T-helper 17 cell (primary cell): ENCODE measurements around the gene MSLN. TPM values are rescaled to one million over a fixed set of nuclear protein-coding genes. Genes with fewer than 3 reads are reported as not detected.

ENCODE experiments used
- ATAC-seq: fragments of 150-1000 bp; cut with Tn5 transposase; 2 replicates; pipeline ENCODE4 v1.10.0; 2021; ENCODE audit warnings: mild to moderate bottlenecking, moderate library complexity
- DNase-seq, 3 donors: peaks; one replicate each; pipeline versions ENCODE4 v3.0.0 to v3.0.0-alpha.2; 2020 to 2021
- H3K9me3 ChIP-seq: one replicate; pipeline ENCODE4 v1.7.0; 2013; ENCODE audit warnings: low read length, mild to moderate bottlenecking; ENCODE audit not compliant: control insufficient read depth, poor library complexity, severe bottlenecking
- H3K27ac Mint-ChIP-seq: one replicate; pipeline ENCODE4 v1.8.0; 2022; ENCODE audit warnings: mild to moderate bottlenecking, moderate library complexity, mixed read lengths
- H3K27me3 Mint-ChIP-seq: one replicate; pipeline ENCODE4 v1.8.0; 2022; ENCODE audit warnings: mixed read lengths
- H3K36me3 Mint-ChIP-seq: one replicate; pipeline ENCODE4 v1.8.0; 2022; ENCODE audit warnings: low read depth, mixed read lengths
- H3K4me1 Mint-ChIP-seq: one replicate; pipeline ENCODE4 v1.8.0; 2022; ENCODE audit warnings: mild to moderate bottlenecking, mixed read lengths
- H3K4me3 Mint-ChIP-seq: one replicate; pipeline ENCODE4 v1.8.0; 2022; ENCODE audit warnings: mild to moderate bottlenecking, moderate library complexity, mixed read lengths
- total RNA-seq, 4 donors: library from RNA in 2 of 4; stranded (reverse) in 2 of 4; gene quantifications; one replicate each; pipeline ENCODE4 v1.2.3 and lab custom pipeline; 2022 to 2026

The MSLN gene
- total RNA-seq, 2 donors from 2014 or later, result not detected

GRCh38 chr16:718922-719321, 41.6 kb upstream of the MSLN start:
- no peaks in the 10 kb centered on the region for H3K36me3 Mint-ChIP-seq
- peaks cover 6% of the 10 kb centered on the region for H3K27me3 Mint-ChIP-seq
- H3K4me3 Mint-ChIP-seq, result no peak overlapping the region
- no peak for ATAC-seq
- DNase-seq, result no peak
- H3K4me1 Mint-ChIP-seq, result peaks cover 16% of the 10 kb centered on the region
- H3K27ac Mint-ChIP-seq, result no peak overlapping the region
- H3K9me3 ChIP-seq, result no peaks in the 10 kb centered on the region

- Mint-ChIP-seq H3K36me3 (no peaks in the 10 kb centered on the region), H3K27ac (no peak overlapping the region), H3K27me3 (peaks cover 6% of the 10 kb centered on the region), H3K4me3 (peak overlapping the region; percentile 83), H3K4me1 (peaks cover 14% of the 10 kb centered on the region)
- ATAC-seq (no peak), DNase-seq (no peak)
- no peaks in the 10 kb centered on the region for H3K9me3 ChIP-seq
Measured at GRCh38 chr16:719815-720446, 40.6 kb upstream of the MSLN start.

GRCh38 chr16:720447-720989, 40.0 kb upstream of the MSLN start:
- Mint-ChIP-seq H3K27ac (no peak overlapping the region), H3K4me3 (peak overlapping the region; percentile 83), H3K4me1 (peaks cover 14% of the 10 kb centered on the region), H3K36me3 (no peaks in the 10 kb centered on the region), H3K27me3 (peaks cover 6% of the 10 kb centered on the region)
- DNase-seq (no peak), ATAC-seq (peak; percentile 11)
- H3K9me3 ChIP-seq, result no peaks in the 10 kb centered on the region

- H3K4me3 Mint-ChIP-seq, result peak within 1 kb of the TSS; percentile 83
- DNase-seq (peak; percentile 56 to 62 (median 58)), ATAC-seq (peak; percentile 81)
- H3K4me1 Mint-ChIP-seq, result peaks cover 11% of the 10 kb centered on the region
- H3K27ac Mint-ChIP-seq, result no peak within 1 kb of the TSS
- no peaks in the 10 kb centered on the region for H3K36me3 Mint-ChIP-seq
- no peaks in the 10 kb centered on the region for H3K9me3 ChIP-seq
- peaks cover 5% of the 10 kb centered on the region for H3K27me3 Mint-ChIP-seq
Measured at GRCh38 chr16:720990-721764, 39.4 kb upstream of the MSLN start, which contains the start of gene ANTKMT. TSS of gene ANTKMT (plus strand) at chr16:721146. CDS start at chr16:721275, 129 bp downstream.

GRCh38 chr16:721765-722540, 38.6 kb upstream of the MSLN start:
- H3K9me3 ChIP-seq, result no peaks in the 10 kb centered on the region
- no peaks in the 10 kb centered on the region for H3K27me3 Mint-ChIP-seq
- H3K4me3 Mint-ChIP-seq, result peak overlapping the region; percentile 67
- H3K4me1 Mint-ChIP-seq, result peaks cover 8% of the 10 kb centered on the region
- DNase-seq, result no peak
- ATAC-seq, result no peak
- no peak overlapping the region for H3K27ac Mint-ChIP-seq
- no peaks in the 10 kb centered on the region for H3K36me3 Mint-ChIP-seq

GRCh38 chr16:722835-723633, 37.5 kb upstream of the MSLN start:
- Mint-ChIP-seq H3K36me3 (no peaks in the 10 kb centered on the region), H3K27ac (no peak overlapping the region), H3K27me3 (no peaks in the 10 kb centered on the region), H3K4me3 (peak overlapping the region; percentile 70), H3K4me1 (peaks cover 8% of the 10 kb centered on the region)
- DNase-seq (no peak), ATAC-seq (no peak)
- no peaks in the 10 kb centered on the region for H3K9me3 ChIP-seq

GRCh38 chr16:723695-724094, 36.8 kb upstream of the MSLN start:
- Mint-ChIP-seq H3K36me3 (no peaks in the 10 kb centered on the region), H3K4me1 (peaks cover 8% of the 10 kb centered on the region), H3K4me3 (no peak overlapping the region), H3K27ac (no peak overlapping the region), H3K27me3 (no peaks in the 10 kb centered on the region)
- ATAC-seq, result no peak
- H3K9me3 ChIP-seq, result no peaks in the 10 kb centered on the region
- DNase-seq, result no peak

GRCh38 chr16:724188-725040, 36.1 kb upstream of the MSLN start:
- no peaks in the 10 kb centered on the region for H3K27me3 Mint-ChIP-seq
- DNase-seq (no peak), ATAC-seq (no peak)
- H3K36me3 Mint-ChIP-seq, result no peaks in the 10 kb centered on the region
- no peak overlapping the region for H3K4me3 Mint-ChIP-seq
- H3K9me3 ChIP-seq, result no peaks in the 10 kb centered on the region
- peaks cover 4% of the 10 kb centered on the region for H3K4me1 Mint-ChIP-seq
- no peak overlapping the region for H3K27ac Mint-ChIP-seq

GRCh38 chr16:725041-725376, 35.5 kb upstream of the MSLN start:
- no peak overlapping the region for H3K27ac Mint-ChIP-seq

GRCh38 chr16:725463-726187, 34.9 kb upstream of the MSLN start:
- no peak for ATAC-seq
- Mint-ChIP-seq H3K27ac (no peak overlapping the region), H3K4me3 (peak overlapping the region; percentile 41), H3K4me1 (no peaks in the 10 kb centered on the region), H3K27me3 (no peaks in the 10 kb centered on the region), H3K36me3 (no peaks in the 10 kb centered on the region)
- H3K9me3 ChIP-seq, result no peaks in the 10 kb centered on the region
- no peak for DNase-seq

More at GRCh38 chr16:725041-725376, 35.5 kb upstream of the MSLN start:
- H3K36me3 Mint-ChIP-seq, result no peaks in the 10 kb centered on the region
- peaks cover 2% of the 10 kb centered on the region for H3K4me1 Mint-ChIP-seq
- no peak overlapping the region for H3K4me3 Mint-ChIP-seq
- H3K9me3 ChIP-seq, result no peaks in the 10 kb centered on the region
- ATAC-seq (no peak), DNase-seq (no peak)
- no peaks in the 10 kb centered on the region for H3K27me3 Mint-ChIP-seq

GRCh38 chr16:726188-726437, 34.4 kb upstream of the MSLN start:
- peak overlapping the region; percentile 54 for H3K27ac Mint-ChIP-seq
- H3K4me3 Mint-ChIP-seq, result peak overlapping the region; percentile 41
- ATAC-seq (no peak), DNase-seq (no peak)
- no peaks in the 10 kb centered on the region for H3K4me1 Mint-ChIP-seq
- H3K36me3 Mint-ChIP-seq, result no peaks in the 10 kb centered on the region
- no peaks in the 10 kb centered on the region for H3K27me3 Mint-ChIP-seq
- no peaks in the 10 kb centered on the region for H3K9me3 ChIP-seq
